Panc1 (cell line): ENCODE data around the gene CDCA7L.

ENCODE experiments used
- CTCF ChIP-seq: fragments of 450-650 bp; IDR thresholded peaks from 2 replicates; pipeline ENCODE4 v1.5.1; 2017; ENCODE audit warnings: mild to moderate bottlenecking
- SIN3A ChIP-seq: IDR thresholded peaks from 2 replicates; pipeline ENCODE4 v1.6.1; 2012; ENCODE audit warnings: low read depth, mild to moderate bottlenecking, low read length, moderate library complexity, borderline replicate concordance; ENCODE audit not compliant: insufficient read depth

GRCh38 chr7:21851559-21851967 is 94.1 kb downstream of the CDCA7L start:
- TF ChIP-seq CTCF = no peak
- TF ChIP-seq SIN3A = no peak
